ENCODE results near the gene GGT6.

GRCh38 chr17:4532860-4533522 is 27.4 kb downstream of the GGT6 start:
- TF ChIP-seq CTCF (IDR thresholded peaks at IDR 0.05): no peak
- TF ChIP-seq POLR2A (IDR thresholded peaks at IDR 0.05): no peak

Data from tibial nerve (tissue), 3 donors.